IMR-90 (cell line): ENCODE data around the gene VMO1. TPM values are rescaled to one million over a fixed set of nuclear protein-coding genes. Genes with fewer than 3 reads are reported as not detected.
A peak's percentile ranks its signal among the peaks of the same experiment; 100 is the strongest.

Experiments used
- ATAC-seq: fragments of 200-7000 bp; cut with Tn5 transposase; 2 replicates; pipeline ENCODE4 v1.9.1; 2020; ENCODE audit warnings: low read depth, mild to moderate bottlenecking, moderate library complexity
- BruUV-seq: library from RNA; stranded (reverse); fragments of 400-500 nt; replicated peaks from 2 replicates; lab custom pipeline; 2021; lab: Mats Ljungman, UMichigan
- CTCF ChIA-PET: fragments of 300-600 bp; formaldehyde crosslinking; extraction: SDS; loops from one replicate; lab custom pipeline; 2021; ENCODE audit warnings: antibody characterized with exemption; lab: Yijun Ruan, JAX
- POLR2A ChIA-PET: fragments of 300-600 bp; sonication (Branson Sonifier 250); formaldehyde crosslinking; loops from one replicate; lab custom pipeline; 2022; ENCODE audit warnings: antibody characterized with exemption; ENCODE audit not compliant: unreplicated experiment; lab: Charles Lee
- DNase-seq: peaks from one replicate; pipeline ENCODE4 v3.0.0; 2013
- H2AFZ ChIP-seq: replicated peaks from 2 replicates; pipeline ENCODE3; 2013; ENCODE audit warnings: low read length, mild to moderate bottlenecking; ENCODE audit not compliant: poor library complexity
- H2AK5ac ChIP-seq: 2 replicates; pipeline ENCODE4 v1.6.1; 2013; ENCODE audit warnings: low read depth, low read length, inconsistent platforms
- H2AK9ac ChIP-seq: replicated peaks from 2 replicates; pipeline ENCODE3; 2013; ENCODE audit warnings: mild to moderate bottlenecking, low read depth, low read length, moderate library complexity; ENCODE audit not compliant: poor library complexity
- H2BK120ac ChIP-seq: 2 replicates; pipeline ENCODE4 v1.6.1; 2013; ENCODE audit warnings: low read depth, low read length, inconsistent platforms
- H2BK15ac ChIP-seq: 3 replicates; pipeline ENCODE4 v1.6.1; 2013; ENCODE audit warnings: low read depth, low read length, inconsistent platforms
- H2BK20ac ChIP-seq: 2 replicates; pipeline ENCODE4 v1.6.1; 2013; ENCODE audit warnings: low read depth, mild to moderate bottlenecking, inconsistent platforms, low read length, moderate library complexity
- H2BK5ac ChIP-seq: 2 replicates; pipeline ENCODE4 v1.6.1; 2013; ENCODE audit warnings: mild to moderate bottlenecking, low read depth, low read length, inconsistent platforms; ENCODE audit not compliant: poor library complexity, severe bottlenecking
- H3K14ac ChIP-seq: replicated peaks from 2 replicates; pipeline ENCODE4 v1.6.1; 2013; ENCODE audit warnings: low read depth, low read length, inconsistent platforms
- H3K18ac ChIP-seq: 2 replicates; pipeline ENCODE4 v1.6.1; 2013; ENCODE audit warnings: low read depth, low read length, control low read depth
- H3K23ac ChIP-seq: 2 replicates; pipeline ENCODE4 v1.6.1; 2013; ENCODE audit warnings: low read depth, low read length, inconsistent platforms
- H3K27ac ChIP-seq: 2 replicates; pipeline ENCODE4 v1.5.1; 2013; ENCODE audit warnings: mild to moderate bottlenecking, control low read depth, low read length; ENCODE audit not compliant: insufficient read depth
- H3K27me3 ChIP-seq: 2 replicates; pipeline ENCODE4 v1.6.1; 2013; ENCODE audit warnings: low read length; ENCODE audit not compliant: control insufficient read depth, insufficient read depth
- H3K36me3 ChIP-seq: 2 replicates; pipeline ENCODE4 v1.6.1; 2013; ENCODE audit warnings: low read length, mixed read lengths; ENCODE audit not compliant: control insufficient read depth, insufficient read depth
- H3K4ac ChIP-seq: 2 replicates; pipeline ENCODE4 v1.6.1; 2013; ENCODE audit warnings: low read depth, low read length, inconsistent platforms
- H3K4me1 ChIP-seq: 2 replicates; pipeline ENCODE4 v1.6.1; 2013; ENCODE audit warnings: low read length, mixed read lengths; ENCODE audit not compliant: control insufficient read depth, insufficient read depth
- H3K4me2 ChIP-seq: 2 replicates; pipeline ENCODE4 v1.6.1; 2013; ENCODE audit warnings: low read depth, mild to moderate bottlenecking, control low read depth, low read length, moderate library complexity
- H3K4me3 ChIP-seq: 2 replicates; pipeline ENCODE4 v1.5.1; 2013; ENCODE audit warnings: low read depth, mild to moderate bottlenecking, control low read depth, low read length, moderate library complexity; ENCODE audit not compliant: insufficient read depth
- H3K56ac ChIP-seq: 2 replicates; pipeline ENCODE4 v1.6.1; 2013; ENCODE audit warnings: low read length, inconsistent platforms; ENCODE audit not compliant: insufficient read depth; ENCODE audit errors: extremely low read depth
- H3K79me1 ChIP-seq, 2 experiments: 2 replicates each; pipeline ENCODE4 v1.6.1; 2013; ENCODE audit warnings: low read length in 2 of 2, inconsistent platforms in 1 of 2, low read depth in 1 of 2
- H3K9ac ChIP-seq: 2 replicates; pipeline ENCODE4 v1.6.1; 2013; ENCODE audit warnings: low read depth, low read length, control low read depth
- H3K9me1 ChIP-seq: 2 replicates; pipeline ENCODE4 v1.6.1; 2013; ENCODE audit warnings: low read length, inconsistent platforms; ENCODE audit not compliant: insufficient read depth
- H3K9me3 ChIP-seq: 2 replicates; pipeline ENCODE4 v1.6.1; 2013; ENCODE audit warnings: low read length; ENCODE audit not compliant: control insufficient read depth, insufficient read depth
- H4K20me1 ChIP-seq: 2 replicates; pipeline ENCODE4 v1.6.1; 2013; ENCODE audit warnings: low read length, inconsistent platforms; ENCODE audit not compliant: insufficient read depth
- H4K5ac ChIP-seq: 2 replicates; pipeline ENCODE4 v1.6.1; 2013; ENCODE audit warnings: mild to moderate bottlenecking, low read depth, low read length, control low read depth
- H4K8ac ChIP-seq, 2 experiments: 2 replicates each; pipeline ENCODE4 v1.6.1; 2013; ENCODE audit warnings: low read depth in 2 of 2, low read length in 2 of 2, control low read depth in 1 of 2, inconsistent platforms in 1 of 2
- H4K91ac ChIP-seq: 2 replicates; pipeline ENCODE4 v1.6.1; 2013; ENCODE audit warnings: low read depth, low read length, inconsistent platforms; ENCODE audit not compliant: insufficient read depth
- BHLHE40 ChIP-seq: fragments of 150-350 bp; IDR thresholded peaks from 2 replicates; pipeline ENCODE4 v1.6.1; 2016; ENCODE audit warnings: mild to moderate bottlenecking, low read depth, low read length
- MAFK ChIP-seq: IDR thresholded peaks from 2 replicates; pipeline ENCODE4 v1.6.1; 2012; ENCODE audit warnings: low read depth, low read length, improper control_type of control experiment
- WGBS, 2 experiments: methylation state at CpG; one replicate each; pipeline versions ENCODE4 v1.1.5 to v1.1.7; 2013; ENCODE audit warnings: missing lambda C conversion rate in 2 of 2; ENCODE audit not compliant: insufficient read length in 1 of 2; ENCODE audit errors: extremely low coverage in 2 of 2; 5-methylcytosine and 5-hydroxymethylcytosine counted together
- dilution Hi-C: fragments of 300-500 bp; cut with HindIII; formaldehyde crosslinking; loops from one replicate; pipeline ENCODE4 v1.14.3; 2018; ENCODE audit warnings: low sequenced_read_pairs; ENCODE audit not compliant: unreplicated experiment
- in situ Hi-C: fragments of 300-500 bp; cut with MboI; formaldehyde crosslinking; loops from 3 replicates; pipeline ENCODE4 v1.14.3; 2019; ENCODE audit warnings: low sequenced_read_pairs, inconsistent platforms, mixed read lengths
- intact Hi-C: fragments of 100-400 bp; cut with micrococcal nuclease; formaldehyde crosslinking; loops from 2 replicates; pipeline ENCODE4 v1.10.0; 2022
- polyA plus RNA-seq, 3 experiments: library from polyadenylated mRNA; depleted of rRNA; stranded (reverse); fragments of >200 nt; gene quantifications; 2 replicates each; pipeline ENCODE4 v1.2.3, GENCODE V29; 2012; ENCODE audit warnings: low replicate concordance in 1 of 3
- total RNA-seq: library from RNA; depleted of rRNA; stranded (reverse); fragments of >200 nt; gene quantifications from 2 replicates; pipeline ENCODE4 v1.2.3, GENCODE V29; 2012

VMO1 gene
- total and polyA plus RNA-seq, 2 of the 4 experiments (the other 2 are of a cell fraction) = 0.14 TPM; not detected in 1

GRCh38 chr17:4759776-4760236, 26.4 kb downstream of the VMO1 start:
- H3K9me3 ChIP-seq = no peaks in the 10 kb centered on the region
- DNase-seq (no peak), ATAC-seq (no peak)
- in situ Hi-C loops = no loop called here
- TF ChIP-seq BHLHE40 = 0 out of 2 replicates have a peak, but pooled peaks have one; percentile 15
- no peak for TF ChIP-seq MAFK
- peaks cover 30% of the 10 kb centered on the region for H3K27me3 ChIP-seq
- no peak overlapping the region for H4K8ac ChIP-seq
- WGBS, 2 experiments = no CpG with 5 or more reads among the region's 10 CpGs
- no peak overlapping the region for H4K5ac ChIP-seq
- H3K56ac ChIP-seq = no peak overlapping the region
- 0 out of 2 replicates have a peak, but pooled peaks cover 3% of the 10 kb centered on the region for H3K9me1 ChIP-seq
- no peak overlapping the region for H2AK9ac ChIP-seq
- no peak overlapping the region for H2BK5ac ChIP-seq
- no peak overlapping the region for H2BK15ac ChIP-seq
- H3K4me3 ChIP-seq = no peak overlapping the region
- no peak overlapping the region for H4K91ac ChIP-seq
- H2AK5ac ChIP-seq = no peak overlapping the region
- POLR2A ChIA-PET = no interaction called here
- H3K18ac ChIP-seq = no peak overlapping the region
- H3K23ac ChIP-seq = no peak overlapping the region; the same call in 1 of the 2 replicates
- intact Hi-C loops = no loop called here
- no peaks in the 10 kb centered on the region for H3K79me1 ChIP-seq
- H4K20me1 ChIP-seq = no peaks in the 10 kb centered on the region
- no peak overlapping the region for H3K14ac ChIP-seq
- no peak overlapping the region for H3K4ac ChIP-seq
- no peak overlapping the region for H3K27ac ChIP-seq
- dilution Hi-C loops = no loop called here
- no peak overlapping the region for H3K9ac ChIP-seq
- H3K4me2 ChIP-seq = no peak overlapping the region
- no peaks in the 10 kb centered on the region for H3K4me1 ChIP-seq
- H2BK20ac ChIP-seq = no peak overlapping the region
- CTCF ChIA-PET = no interaction called here
- no peaks in the 10 kb centered on the region for H3K36me3 ChIP-seq
- H2AFZ ChIP-seq = no peak overlapping the region
- H2BK120ac ChIP-seq = no peak overlapping the region
- no TSS peak for BruUV-seq
